Measurements from ENCODE around the gene KLHL21. TPM values are rescaled to one million over a fixed set of nuclear protein-coding genes. Genes with fewer than 3 reads are reported as not detected.
"Not testable (repeated sequence)": the region's sequence is repeated elsewhere in the genome, so short reads cannot be mapped to it uniquely, and the experiment has no call there.

KLHL21 gene
- total and polyA plus RNA-seq, 8 donors: 10.8 to 31.3 (median 16.8) TPM

- peaks cover 8 to 45% (median 8%) of the 10 kb centered on the region in 3 donors for H3K4me1 ChIP-seq
- peak overlapping the region; percentile 63 to 95 (median 88) for H3K4me3 ChIP-seq
- no peak for FAIRE-seq
- H3K27ac ChIP-seq: peak overlapping the region; percentile 94 to 99 (median 96)
- peaks cover 0 to 17% (median 9%) of the 10 kb centered on the region in 3 donors for H3K36me3 ChIP-seq
- no peaks in the 10 kb centered on the region for H3K9me3 ChIP-seq
- H3K27me3 ChIP-seq: no peaks in the 10 kb centered on the region
- WGBS, 2 donors: 0% methylated on average over 89 to 103 of the region's 103 CpGs
- intact Hi-C loops (cut with DNase I): no loop called here
- TF ChIP-seq CTCF (IDR thresholded peaks at IDR 0.05): no peak
- DNase-seq: peak; percentile 66 to 90 (median 79)
- ATAC-seq: peak; percentile 26 to 58 (median 42)
Measured at GRCh38 chr1:6601923-6602668, 573 bp downstream of the KLHL21 start.

- peak; percentile 76 to 92 (median 86) for DNase-seq
- intact Hi-C loops (cut with DNase I): no loop called here
- WGBS, 2 donors: 0% methylated on average over 40 of the region's 40 CpGs
- peak; percentile 59 to 72 (median 66) for ATAC-seq
- H3K4me3 ChIP-seq: peak overlapping the region; percentile 63 to 95 (median 88)
- peaks cover 8 to 45% (median 8%) of the 10 kb centered on the region in 3 donors for H3K4me1 ChIP-seq
- no peak for FAIRE-seq
- no peak for TF ChIP-seq CTCF (IDR thresholded peaks at IDR 0.05)
- no peaks in the 10 kb centered on the region for H3K9me3 ChIP-seq
- peak overlapping the region; percentile 94 to 99 (median 96) for H3K27ac ChIP-seq
- peaks cover 0 to 24% (median 12%) of the 10 kb centered on the region in 3 donors for H3K36me3 ChIP-seq
- H3K27me3 ChIP-seq: no peaks in the 10 kb centered on the region
Measured at GRCh38 chr1:6601049-6601922, 1.4 kb downstream of the KLHL21 start.

- H3K9me3 ChIP-seq: no peaks in the 10 kb centered on the region
- H3K4me3 ChIP-seq: peak overlapping the region; percentile 63 to 95 (median 88)
- whole genome bisulfite sequencing, 2 donors: 13 to 16% methylated on average over 10 of the region's 10 CpGs
- intact Hi-C loops (cut with DNase I): no loop called here
- no peaks in the 10 kb centered on the region for H3K27me3 ChIP-seq
- no peak for FAIRE-seq
- ATAC-seq: no peak
- no peak for TF ChIP-seq CTCF (IDR thresholded peaks at IDR 0.05)
- H3K27ac ChIP-seq: peak overlapping the region; percentile 94 to 99 (median 96)
- peaks cover 8 to 45% (median 8%) of the 10 kb centered on the region in 3 donors for H3K4me1 ChIP-seq
- DNase-seq: peak in 1 of 6 donors; percentile 81
- peaks cover 0 to 32% (median 14%) of the 10 kb centered on the region in 3 donors for H3K36me3 ChIP-seq
Measured at GRCh38 chr1:6600410-6601048, 2.1 kb downstream of the KLHL21 start.

GRCh38 chr1:6599991-6600390, 2.7 kb downstream of the KLHL21 start:
- FAIRE-seq: not testable (repeated sequence)
- intact Hi-C loops (cut with DNase I): loop anchor here in 1 of 3 donors (10.0 kb wide), 1 partner anchor 65 kb away; no protein-coding TSS in a partner anchor
- WGBS, 2 donors: 37 to 41% methylated on average over 8 of the region's 8 CpGs

More at GRCh38 chr1:6599991-6600390, 2.7 kb downstream of the KLHL21 start:
- H3K4me3 ChIP-seq: peak overlapping the region; percentile 63 to 95 (median 88)
- peak overlapping the region in 2 of 4 donors; percentile 94 to 98 for H3K27ac ChIP-seq
- not testable (repeated sequence) for H3K9me3 ChIP-seq, H3K27me3 ChIP-seq, DNase-seq, ATAC-seq
- peaks cover 8 to 45% (median 8%) of the 10 kb centered on the region in 3 donors for H3K4me1 ChIP-seq
- peaks cover 0 to 37% (median 19%) of the 10 kb centered on the region in 3 donors for H3K36me3 ChIP-seq
